ENCODE measurements around the gene EFNB2.

The EFNB2 gene

GRCh38 chr13:106535552-106536243 lies at the start of gene EFNB2:
EFNB2 (minus strand) TSS chr13:106535662; CDS start chr13:106534964, 698 bp downstream.
- peak; percentile 55 to 79 (median 74) for DNase-seq (ENCODE audit: low read depth in 4 of 4, low spot score in 1 of 4)

- no peak for DNase-seq (ENCODE audit: low read depth in 4 of 4, low spot score in 1 of 4)
These were observed 45.8 kb upstream of the EFNB2 start for GRCh38 chr13:106581225-106581624.

- DNase-seq (ENCODE audit: low read depth in 4 of 4, low spot score in 1 of 4) = no peak
These were observed 40.4 kb upstream of the EFNB2 start for GRCh38 chr13:106575896-106576295.

- no peak for DNase-seq (ENCODE audit: low read depth in 4 of 4, low spot score in 1 of 4)
These were observed 38.4 kb upstream of the EFNB2 start for GRCh38 chr13:106573868-106574267.

GRCh38 chr13:106573284-106573846 lies 37.9 kb upstream of the EFNB2 start:
- no peak for DNase-seq (ENCODE audit: low read depth in 4 of 4, low spot score in 1 of 4)

GRCh38 chr13:106570299-106570852 lies 34.9 kb upstream of the EFNB2 start:
- DNase-seq (ENCODE audit: low read depth in 4 of 4, low spot score in 1 of 4) = peak in 3 of 4 experiments; percentile 40 to 47 (median 47)

GRCh38 chr13:106569233-106570095 lies 34.0 kb upstream of the EFNB2 start:
- no peak for DNase-seq (ENCODE audit: low read depth in 4 of 4, low spot score in 1 of 4)

GRCh38 chr13:106568299-106569003 lies 33.0 kb upstream of the EFNB2 start:
- no peak for DNase-seq (ENCODE audit: low read depth in 4 of 4, low spot score in 1 of 4)

GRCh38 chr13:106567474-106568298 lies 32.2 kb upstream of the EFNB2 start, which contains the start of gene ARGLU1:
ARGLU1 (minus strand) TSS chr13:106568137; CDS start chr13:106567919, 218 bp downstream.
- DNase-seq (ENCODE audit: low read depth in 4 of 4, low spot score in 1 of 4) = peak; percentile 89 to 92 (median 90)

GRCh38 chr13:106566641-106567473 lies 31.4 kb upstream of the EFNB2 start:
- DNase-seq (ENCODE audit: low read depth in 4 of 4, low spot score in 1 of 4) = peak in 2 of 4 experiments; percentile 14 to 18

GRCh38 chr13:106565127-106565775 lies 29.8 kb upstream of the EFNB2 start:
- DNase-seq (ENCODE audit: low read depth in 4 of 4, low spot score in 1 of 4) = no peak

- DNase-seq (ENCODE audit: low read depth in 4 of 4, low spot score in 1 of 4) = no peak
These were observed 26.8 kb upstream of the EFNB2 start for GRCh38 chr13:106562301-106562700.

- peak in 2 of 4 experiments; percentile 30 to 44 for DNase-seq (ENCODE audit: low read depth in 4 of 4, low spot score in 1 of 4)
These were observed 26.2 kb upstream of the EFNB2 start for GRCh38 chr13:106561551-106562170.

- DNase-seq (ENCODE audit: low read depth in 4 of 4, low spot score in 1 of 4) = no peak
These were observed 25.4 kb upstream of the EFNB2 start for GRCh38 chr13:106560821-106561220.

- no peak for DNase-seq (ENCODE audit: low read depth in 4 of 4, low spot score in 1 of 4)
These were observed 23.1 kb upstream of the EFNB2 start for GRCh38 chr13:106558527-106558926.

- DNase-seq (ENCODE audit: low read depth in 4 of 4, low spot score in 1 of 4) = no peak
These were observed 20.3 kb upstream of the EFNB2 start for GRCh38 chr13:106555631-106556328.

GRCh38 chr13:106551751-106552150 lies 16.3 kb upstream of the EFNB2 start:
- DNase-seq (ENCODE audit: low read depth in 4 of 4, low spot score in 1 of 4) = no peak

Measured in stimulated activated CD4-positive, alpha-beta T cell treated with anti-CD3 and anti-CD28 coated beads, Interleukin-1b, Interleukin-23, amount 100 ng/mL, for 24 hours (primary cell).